Lower leg skin (tissue), 3 donors: ENCODE measurements around the gene STARD8.

Source experiments
- CTCF ChIP-seq, 3 donors: fragments of 450-650 bp; IDR thresholded peaks; one replicate each; pipeline ENCODE4 v1.5.1; 2016; ENCODE audit warnings: antibody characterized with exemption in 3 of 3, mild to moderate bottlenecking in 3 of 3, moderate library complexity in 2 of 3
- POLR2A ChIP-seq, 2 donors: fragments of 450-650 bp; IDR thresholded peaks; one replicate each; pipeline ENCODE4 v1.6.1; 2016 to 2017; ENCODE audit warnings: antibody characterized with exemption in 2 of 2, mild to moderate bottlenecking in 1 of 2, moderate library complexity in 1 of 2

- TF ChIP-seq CTCF (IDR thresholded peaks at IDR 0.05) (no peak), POLR2A (IDR thresholded peaks at IDR 0.05) (no peak)
Measured at GRCh38 chrX:68676335-68676734, 28.9 kb downstream of the STARD8 start.
